Fibroblast of skin of right quadriceps (primary cell): ENCODE measurements around the gene ALG6.

ENCODE experiments used
- DNase-seq: peaks from one replicate; pipeline ENCODE4 v3.0.0-alpha.2; 2013

The ALG6 gene

DNA sequence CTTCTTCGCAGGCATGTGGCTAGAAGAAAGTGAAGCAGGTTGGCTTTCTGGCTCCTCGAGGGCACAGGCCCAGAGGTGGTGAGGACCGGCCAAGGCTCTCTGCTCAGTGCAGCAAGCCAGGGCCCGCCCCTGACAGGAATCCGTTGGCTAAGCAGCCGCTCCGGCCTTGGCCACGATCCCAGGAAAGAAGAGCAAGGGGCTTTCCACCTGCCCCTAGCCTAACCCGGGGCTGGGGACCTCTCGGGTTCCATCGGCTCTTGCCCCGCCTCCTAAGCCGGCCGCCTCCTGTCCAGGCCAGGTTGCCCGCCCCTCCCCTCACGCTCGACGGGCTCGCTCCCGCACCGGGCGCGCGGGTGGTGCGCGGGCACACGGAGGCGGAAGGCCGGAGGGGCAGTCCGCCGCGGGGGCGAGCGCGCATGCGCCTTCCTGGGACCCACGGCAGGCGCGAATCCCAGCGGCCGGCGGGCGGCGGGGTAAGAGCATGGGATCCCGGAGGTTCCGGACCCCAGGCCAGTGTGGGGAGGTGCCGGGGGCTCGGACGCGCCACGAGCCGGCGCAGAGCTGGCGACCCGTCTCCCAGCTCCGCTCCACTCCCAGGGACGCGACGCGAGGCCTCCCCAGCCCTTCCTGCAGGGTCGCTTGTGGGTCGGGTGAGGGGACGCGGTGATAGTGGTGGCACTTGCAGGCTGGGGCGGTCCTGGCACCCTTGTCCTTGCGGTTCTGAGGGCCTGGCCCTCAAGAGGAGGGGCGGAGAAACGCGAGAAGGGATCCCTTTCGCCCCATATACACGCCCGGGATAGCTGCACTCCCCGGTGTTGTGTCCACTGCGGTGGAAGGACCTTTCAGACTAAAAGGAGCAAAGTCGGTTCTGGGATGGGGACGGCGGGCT, at the start of gene ALG6:
Gene ALG6, plus strand, starts transcription at position 413 of the 889 bp plus-strand sequence. CDS start 3,351 bp downstream, outside the sequence.
- DNase-seq, result peak; percentile 92

DNA sequence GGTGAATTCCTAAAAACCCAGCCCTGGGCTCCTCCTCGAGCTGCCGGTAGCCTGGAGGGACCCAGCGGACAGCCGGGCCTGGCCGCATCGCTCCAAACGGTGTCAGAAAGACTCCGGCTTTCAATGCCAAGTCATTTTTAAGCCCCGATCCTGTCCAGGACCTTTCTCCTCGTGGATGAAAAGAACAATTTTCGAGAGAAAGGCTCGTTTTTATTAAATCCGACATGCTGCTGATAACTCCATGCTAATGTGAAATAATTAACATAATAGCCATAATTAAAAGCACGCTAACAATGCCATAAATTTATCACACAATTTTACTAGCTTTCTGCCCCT, 49.6 kb upstream of the ALG6 start:
- no peak for DNase-seq

DNA sequence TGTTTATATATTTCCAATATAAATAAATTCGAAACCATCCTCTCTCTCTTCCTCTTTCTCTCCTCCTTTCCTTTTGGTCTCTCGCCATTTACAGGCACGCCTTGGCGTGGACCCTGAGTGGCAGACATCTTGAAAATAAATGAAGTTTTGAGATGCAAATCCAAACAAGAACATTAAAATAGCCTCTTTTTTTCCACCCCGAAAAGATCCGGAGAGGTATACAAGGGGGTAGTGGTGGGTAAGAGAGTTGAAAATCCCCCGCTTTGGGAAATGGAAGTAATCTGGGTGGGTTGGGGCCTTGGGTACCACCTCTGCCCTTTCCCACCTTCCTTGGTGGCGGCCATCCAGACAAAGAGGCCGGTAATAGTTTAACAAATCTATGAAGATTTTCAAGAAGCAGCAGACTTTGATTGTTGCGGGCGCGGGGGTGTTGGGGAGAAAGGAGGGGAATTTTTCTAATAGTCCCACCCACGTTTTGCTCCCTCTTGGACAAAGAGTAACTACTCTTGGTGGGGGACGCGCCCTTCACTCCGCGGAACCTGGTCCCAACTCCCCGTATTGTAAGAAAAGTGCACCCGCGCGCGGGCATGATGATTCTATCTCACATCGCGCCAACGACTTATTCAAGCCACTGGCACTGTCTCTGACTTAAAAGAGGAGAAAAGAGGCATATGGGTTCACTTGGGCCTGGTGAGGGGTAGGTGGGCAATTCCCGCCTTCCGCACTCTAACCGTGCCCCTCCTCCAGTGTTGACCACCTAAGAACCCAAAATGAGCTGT, 49.0 kb upstream of the ALG6 start:
- no peak for DNase-seq

DNA sequence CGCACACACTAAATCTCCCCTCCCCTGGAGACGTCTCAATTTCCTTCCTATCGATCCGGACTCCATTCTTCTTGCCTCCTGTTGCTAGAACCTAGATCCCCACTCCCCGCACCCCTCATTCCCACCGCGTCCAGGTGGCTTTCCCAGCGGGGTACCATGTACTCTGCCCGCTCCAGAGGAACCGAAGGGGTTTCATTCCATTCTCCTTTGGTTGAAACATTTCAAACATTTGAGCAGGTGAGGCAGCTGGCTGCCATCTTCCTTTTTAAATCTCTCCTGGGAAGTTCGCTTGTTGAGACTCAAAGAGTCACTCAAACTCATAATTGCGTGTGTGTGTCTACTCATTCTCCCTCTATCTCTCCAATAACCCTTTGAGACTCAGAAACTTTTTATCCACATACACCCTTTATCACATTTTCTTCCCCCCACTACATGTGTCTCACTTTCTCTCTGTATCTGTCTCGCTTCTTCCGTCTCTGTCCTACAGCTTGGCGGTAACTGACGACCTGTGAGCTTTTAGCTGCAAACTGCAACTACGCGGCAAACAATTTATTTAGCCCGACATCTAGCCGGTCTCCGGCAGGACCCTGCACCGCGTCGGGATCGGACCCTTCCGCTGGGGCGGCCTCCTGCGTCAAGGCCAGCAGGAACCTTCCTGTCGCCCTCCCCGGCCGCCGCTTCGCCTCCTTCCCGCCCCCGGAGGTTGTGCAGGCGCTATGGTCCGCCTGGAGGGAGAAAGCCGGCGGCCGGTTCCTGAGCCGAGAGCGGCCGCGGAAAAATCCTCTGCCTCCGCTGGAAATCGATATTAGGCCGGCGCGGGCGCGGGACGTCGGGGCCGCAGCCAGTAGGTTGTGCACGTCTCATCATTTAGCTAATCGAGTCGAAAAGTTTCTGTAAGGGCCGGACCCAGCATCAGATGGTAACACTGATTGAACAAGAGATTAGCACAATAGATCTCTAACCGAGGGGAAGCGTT, 48.1 kb upstream of the ALG6 start:
- DNase-seq, result no peak

DNA sequence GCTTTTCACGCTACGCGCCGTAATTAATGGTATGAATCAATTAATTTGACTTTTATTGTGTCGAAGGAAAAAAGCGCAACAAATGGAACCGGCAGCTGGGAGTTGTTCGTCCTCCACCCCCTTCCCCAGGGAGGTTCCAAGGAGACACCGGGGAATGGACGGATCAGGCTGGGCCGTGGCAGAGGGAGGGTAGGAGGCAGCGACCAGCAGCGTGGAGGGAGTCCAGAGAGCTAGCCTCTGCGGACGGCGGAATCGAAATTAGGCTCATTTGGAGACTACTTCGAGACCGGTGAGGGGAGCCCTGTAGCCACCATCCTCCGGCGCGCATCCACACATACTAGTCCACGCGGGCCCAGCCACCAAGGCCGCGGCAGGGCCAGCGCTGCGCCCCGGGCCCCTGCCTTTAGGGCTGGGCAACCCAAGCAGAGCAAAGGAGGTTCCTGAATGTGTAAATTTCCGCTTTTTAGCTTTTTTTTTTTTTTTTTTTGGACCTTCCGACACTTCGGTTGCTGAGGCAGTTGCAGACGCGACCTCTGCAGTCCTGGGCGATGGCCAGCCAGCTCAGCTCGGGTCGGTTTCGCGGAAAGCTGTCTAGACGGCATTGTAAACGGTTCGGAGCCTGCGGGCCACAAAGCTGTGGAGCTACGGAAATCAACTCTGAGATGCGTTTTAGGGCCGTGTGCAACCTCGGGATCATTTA, 47.3 kb upstream of the ALG6 start:
- no peak for DNase-seq

DNA sequence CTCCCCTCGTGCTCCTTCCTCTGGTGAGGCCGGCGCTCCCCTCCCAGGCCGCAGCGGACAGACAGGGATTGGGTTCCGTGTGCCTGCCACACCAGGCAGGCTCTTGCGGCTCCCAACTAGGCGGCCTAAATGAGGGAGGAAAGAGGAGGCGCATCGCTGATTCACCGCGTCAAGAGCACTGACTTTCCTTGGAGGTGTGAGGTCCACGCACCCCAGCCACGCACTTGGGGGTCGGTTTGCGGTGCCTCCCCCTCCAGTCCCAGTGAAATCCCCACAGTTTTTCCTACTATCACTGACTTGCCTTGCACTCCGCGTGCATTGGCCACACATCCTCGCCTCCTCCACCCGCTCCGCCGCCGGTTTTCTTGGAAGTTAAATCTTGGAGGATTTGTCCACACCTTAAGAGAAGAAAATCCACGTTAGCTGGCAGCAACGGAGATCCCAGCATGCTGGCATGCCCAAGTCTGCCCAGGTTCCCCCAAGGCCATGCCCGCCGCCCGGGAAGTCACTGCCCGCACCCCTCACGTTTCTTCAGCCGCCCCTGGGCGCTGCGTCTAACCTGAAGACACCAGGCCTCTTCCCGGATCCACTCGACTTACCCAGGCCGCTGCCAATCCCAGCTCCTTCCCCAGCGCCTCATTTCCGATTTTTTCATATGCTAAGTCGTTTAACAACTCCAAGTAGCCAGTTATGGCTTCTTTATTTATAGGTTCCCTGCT, 46.2 kb upstream of the ALG6 start:
- no peak for DNase-seq

DNA sequence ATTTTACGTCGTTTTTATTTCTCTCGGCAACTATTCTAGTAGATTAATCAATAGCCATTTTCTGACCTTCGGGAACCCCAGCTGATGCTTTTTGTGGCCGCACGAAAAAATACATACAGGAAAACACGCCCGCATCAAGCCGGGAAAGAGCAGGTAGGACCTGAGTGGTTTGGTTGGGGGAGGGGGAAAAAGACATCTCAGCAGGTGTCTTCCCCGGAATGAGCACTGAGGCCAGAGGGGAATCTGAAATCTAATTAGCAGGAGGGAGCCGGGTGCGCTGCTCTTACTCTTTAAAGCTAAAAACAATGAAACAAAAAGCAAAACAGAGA, 45.7 kb upstream of the ALG6 start:
- no peak for DNase-seq

DNA sequence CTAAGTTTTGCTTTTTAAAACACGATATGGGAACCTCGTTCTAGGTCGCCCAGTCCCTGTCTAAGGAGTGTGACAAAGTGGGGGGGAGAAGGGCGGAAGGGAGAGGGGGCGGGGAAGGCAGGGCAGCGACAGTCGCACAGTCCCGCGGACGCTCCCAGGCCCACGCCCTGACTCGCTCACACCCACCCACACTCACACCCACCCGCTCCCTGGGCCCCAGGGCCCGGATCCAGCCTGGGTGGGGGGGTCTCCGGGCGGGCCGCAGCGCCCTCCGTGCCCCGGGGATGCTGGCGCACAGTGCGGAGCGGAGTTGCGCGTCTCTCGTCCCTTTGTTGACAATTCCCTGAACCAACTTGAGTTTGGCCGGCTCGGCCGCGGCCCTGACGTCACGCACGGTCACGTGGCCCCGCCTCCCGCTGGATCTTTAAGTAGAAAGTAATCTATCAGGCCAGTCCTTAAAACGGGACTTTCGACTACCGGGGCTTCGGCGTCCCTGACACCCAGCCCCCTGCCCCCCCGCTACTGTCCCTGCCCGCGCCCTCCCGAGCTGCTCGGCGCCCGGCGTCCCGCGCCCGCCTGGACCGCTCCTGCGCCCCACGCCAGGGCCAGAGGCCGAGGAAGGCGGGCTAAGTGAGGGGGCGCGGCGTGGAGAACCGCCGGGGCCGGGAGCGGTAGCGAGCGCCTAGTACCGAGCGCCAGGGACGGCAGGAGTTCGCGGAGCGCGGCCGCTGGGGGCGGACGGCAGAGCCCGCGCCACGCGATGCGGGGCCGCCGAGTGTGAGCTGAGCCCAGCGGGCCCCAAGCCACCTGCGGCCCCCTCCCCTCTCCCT, 45.1 kb upstream of the ALG6 start, which contains the start of gene FOXD3:
Gene FOXD3, plus strand, starts transcription at position 454 of the 830 bp plus-strand sequence. CDS start 492 bp downstream, outside the sequence.
- peak; percentile 9 for DNase-seq

DNA sequence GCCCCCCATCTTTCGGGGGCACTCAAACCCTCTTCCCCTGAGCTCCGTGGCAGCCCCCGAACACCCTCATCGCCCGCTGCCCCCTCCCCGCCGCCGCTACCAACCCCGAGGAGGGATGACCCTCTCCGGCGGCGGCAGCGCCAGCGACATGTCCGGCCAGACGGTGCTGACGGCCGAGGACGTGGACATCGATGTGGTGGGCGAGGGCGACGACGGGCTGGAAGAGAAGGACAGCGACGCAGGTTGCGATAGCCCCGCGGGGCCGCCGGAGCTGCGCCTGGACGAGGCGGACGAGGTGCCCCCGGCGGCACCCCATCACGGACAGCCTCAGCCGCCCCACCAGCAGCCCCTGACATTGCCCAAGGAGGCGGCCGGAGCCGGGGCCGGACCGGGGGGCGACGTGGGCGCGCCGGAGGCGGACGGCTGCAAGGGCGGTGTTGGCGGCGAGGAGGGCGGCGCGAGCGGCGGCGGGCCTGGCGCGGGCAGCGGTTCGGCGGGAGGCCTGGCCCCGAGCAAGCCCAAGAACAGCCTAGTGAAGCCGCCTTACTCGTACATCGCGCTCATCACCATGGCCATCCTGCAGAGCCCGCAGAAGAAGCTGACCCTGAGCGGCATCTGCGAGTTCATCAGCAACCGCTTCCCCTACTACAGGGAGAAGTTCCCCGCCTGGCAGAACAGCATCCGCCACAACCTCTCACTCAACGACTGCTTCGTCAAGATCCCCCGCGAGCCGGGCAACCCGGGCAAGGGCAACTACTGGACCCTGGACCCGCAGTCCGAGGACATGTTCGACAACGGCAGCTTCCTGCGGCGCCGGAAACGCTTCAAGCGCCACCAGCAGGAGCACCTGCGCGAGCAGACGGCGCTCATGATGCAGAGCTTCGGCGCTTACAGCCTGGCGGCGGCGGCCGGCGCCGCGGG, 44.2 kb upstream of the ALG6 start:
- no peak for DNase-seq

DNA sequence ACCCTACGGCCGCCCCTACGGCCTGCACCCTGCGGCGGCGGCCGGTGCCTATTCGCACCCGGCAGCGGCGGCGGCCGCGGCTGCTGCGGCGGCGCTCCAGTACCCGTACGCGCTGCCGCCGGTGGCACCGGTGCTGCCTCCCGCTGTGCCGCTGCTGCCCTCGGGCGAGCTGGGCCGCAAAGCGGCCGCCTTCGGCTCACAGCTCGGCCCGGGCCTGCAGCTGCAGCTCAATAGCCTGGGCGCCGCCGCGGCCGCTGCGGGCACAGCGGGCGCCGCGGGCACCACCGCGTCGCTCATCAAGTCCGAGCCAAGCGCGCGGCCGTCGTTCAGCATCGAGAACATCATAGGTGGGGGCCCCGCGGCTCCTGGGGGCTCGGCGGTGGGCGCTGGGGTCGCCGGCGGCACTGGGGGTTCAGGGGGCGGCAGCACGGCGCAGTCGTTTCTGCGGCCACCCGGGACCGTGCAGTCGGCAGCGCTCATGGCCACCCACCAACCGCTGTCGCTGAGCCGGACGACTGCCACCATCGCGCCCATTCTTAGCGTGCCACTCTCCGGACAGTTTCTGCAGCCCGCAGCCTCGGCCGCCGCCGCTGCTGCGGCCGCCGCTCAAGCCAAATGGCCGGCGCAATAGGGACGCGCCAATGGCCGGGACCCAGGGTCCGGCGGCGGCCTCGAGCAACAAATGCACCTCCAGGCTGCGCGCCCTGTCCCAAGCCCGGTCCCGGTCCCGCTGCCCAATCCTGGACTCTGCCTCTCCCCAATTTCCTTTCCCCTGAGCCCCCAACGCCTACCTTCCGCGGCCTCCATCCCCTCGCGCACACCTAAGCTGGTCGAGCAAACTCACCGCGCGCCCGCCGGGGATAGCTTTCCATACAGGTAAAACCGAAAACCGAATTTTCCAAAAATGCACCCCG, 43.3 kb upstream of the ALG6 start:
- DNase-seq, result no peak

DNA sequence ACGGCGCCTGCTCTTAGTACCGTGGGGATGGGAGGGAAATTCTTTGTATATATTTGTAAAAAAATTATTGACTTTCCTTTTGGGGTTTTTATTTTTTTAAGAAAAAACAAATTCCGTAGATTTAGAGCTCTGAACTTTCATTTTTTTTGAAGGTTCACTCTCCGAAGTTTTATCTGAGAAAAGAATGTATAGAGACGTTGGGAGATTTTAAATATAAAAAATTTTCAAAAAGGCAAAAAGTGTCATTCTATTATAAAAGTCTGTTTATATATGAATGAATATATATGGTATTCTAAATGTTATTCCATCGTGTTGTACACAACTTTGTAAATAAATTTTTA, 42.7 kb upstream of the ALG6 start:
- no peak for DNase-seq

DNA sequence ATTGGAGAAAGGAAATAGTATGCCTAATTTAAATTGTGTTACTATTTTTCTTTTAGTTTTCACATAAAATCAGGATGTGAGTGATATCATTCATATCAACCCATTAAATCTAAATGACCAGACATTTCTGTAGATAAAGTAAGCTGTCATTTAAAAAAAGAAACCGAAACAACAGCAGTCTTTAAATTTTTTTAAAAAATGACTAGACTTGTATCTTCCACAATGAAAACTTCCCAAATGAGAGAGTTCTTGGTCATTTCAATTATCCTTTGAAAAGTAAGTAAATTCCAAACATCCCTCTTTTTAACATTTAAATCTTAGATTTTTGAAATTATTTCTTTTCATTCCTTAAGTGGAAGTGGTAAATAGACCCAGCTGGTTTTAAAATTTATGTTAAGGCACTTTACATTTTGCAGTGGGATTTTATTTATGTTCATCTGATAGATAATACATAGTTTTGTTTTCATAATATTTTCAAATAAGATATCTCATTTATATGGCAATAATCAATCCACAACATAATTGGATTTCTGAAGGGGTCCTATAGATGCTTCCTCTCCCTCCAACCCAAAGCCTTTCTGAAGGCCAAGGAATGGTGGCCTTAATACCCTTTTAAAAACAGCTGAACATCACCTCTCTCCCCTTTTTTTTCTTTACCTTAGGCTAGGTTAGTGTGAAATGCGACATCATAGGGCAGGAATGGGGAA, 42.0 kb upstream of the ALG6 start:
- DNase-seq, result no peak

DNA sequence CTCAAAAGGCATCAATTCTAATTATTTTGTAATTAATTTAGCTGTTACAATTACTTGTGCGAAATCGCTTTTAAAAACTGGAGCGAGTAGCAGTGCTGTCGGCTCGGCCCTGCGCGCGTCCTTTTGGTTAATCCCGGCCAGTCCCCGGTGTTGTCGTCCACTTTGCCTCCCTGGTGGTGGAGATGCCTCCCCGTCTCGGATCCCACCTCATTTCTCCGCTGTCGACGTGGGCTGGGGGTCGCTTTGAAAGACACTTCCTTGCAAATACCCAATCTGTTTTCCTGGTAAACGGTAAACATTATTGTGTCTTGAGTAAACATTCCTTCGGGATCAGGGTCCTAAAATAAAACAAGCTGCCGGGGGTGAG, 41.3 kb upstream of the ALG6 start:
- DNase-seq, result no peak

DNA sequence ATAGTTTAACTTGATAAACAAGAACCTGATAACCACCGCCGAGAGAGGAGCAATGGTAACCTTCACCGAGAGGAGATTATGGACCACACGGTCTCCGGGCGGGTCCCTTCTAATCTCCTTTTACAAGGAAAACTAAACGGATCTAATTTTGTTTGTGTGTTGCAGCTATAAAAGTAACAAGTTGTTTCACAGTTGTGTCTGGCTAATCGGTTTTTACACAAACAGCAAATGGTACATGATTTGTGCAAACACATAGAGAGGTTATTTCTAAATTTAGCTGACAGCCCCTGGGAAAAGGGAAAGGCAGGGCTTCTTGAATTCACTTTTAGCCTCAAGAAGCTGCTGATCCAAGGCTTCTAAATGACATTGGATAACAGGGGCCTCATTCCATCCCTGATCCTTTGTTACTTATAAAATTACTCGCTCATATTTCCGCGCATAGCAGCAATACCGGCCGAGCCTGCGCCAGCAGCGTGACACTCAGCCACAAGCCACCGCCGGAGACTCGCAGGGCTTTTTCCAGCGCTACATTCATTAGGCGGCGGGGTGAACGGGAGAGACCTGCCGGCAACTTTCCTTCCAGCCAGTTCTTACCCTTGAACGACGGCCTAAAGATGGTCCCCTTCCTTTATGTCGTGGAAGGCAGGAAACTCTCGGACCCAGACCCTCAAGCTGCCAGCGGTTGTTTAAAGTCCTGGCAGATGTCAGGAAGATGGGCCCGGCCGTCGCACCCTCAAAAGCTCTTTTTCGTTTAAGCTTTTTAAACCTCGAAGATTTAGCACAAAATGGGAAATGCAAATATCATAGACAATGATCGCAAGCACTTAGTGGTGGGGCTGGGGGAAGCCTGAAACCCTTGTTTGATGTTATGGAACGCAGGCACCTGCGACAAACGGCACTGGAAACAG, 40.7 kb upstream of the ALG6 start:
- no peak for DNase-seq

DNA sequence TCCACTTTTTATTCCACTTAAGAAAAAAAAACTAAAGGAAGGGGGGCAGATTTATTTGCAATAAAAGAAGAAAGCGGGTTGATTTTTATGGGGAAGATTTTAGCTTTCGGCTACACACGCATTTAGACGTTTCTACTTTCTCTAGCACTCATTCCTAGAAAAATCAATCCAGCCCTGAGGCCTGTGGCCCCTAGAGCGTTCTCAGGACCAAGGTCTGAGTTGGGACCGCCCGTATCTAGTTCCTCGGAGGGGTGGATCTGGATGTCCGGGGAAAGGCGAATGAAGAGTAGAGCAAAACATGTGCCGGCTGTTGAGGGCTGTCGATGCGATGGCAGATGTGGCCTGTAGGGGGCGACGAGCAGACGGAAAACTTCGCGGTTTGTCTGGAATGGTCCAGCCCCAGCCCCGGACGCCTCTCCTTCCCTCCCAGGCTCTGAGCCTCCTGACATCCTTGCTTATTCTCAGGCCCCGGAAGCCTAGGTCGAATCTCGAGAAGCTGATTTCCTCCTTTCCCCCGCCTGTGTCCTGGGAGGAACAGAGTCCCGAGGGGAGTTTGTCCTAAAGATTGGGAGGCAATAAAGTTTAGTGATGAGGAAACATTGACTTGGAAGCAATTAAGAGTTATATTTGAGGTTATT, 39.9 kb upstream of the ALG6 start:
- peak; percentile 49 for DNase-seq

DNA sequence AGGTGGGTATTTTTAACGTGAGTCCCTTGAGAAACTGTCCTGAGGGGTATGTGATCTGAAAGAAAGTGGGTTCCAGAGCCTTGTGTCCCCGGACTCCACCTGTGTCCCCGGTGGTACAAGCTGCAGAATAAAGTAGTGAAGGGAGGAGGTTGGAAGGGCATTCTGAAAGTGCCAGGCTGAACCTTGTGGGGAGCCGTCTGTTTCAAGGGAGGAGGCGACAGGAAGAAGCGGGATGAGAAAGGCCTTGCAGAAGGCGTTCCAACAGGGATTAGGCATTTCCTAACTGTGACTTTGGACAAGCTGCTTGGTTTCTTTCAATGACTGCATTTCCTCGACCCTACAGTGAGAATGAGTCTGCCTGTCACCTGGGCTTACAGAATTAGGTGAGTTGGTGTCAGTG, 39.3 kb upstream of the ALG6 start:
- no peak for DNase-seq
